HFFc6 (cell line): ENCODE results near the gene LMO1. TPM values are rescaled to one million over a fixed set of nuclear protein-coding genes. Genes with fewer than 3 reads are reported as not detected.

Experiments
- DNase-seq: peaks from one replicate; pipeline ENCODE4 v3.0.0-alpha.2; 2018
- H3K27ac Mint-ChIP-seq: 2 replicates; pipeline ENCODE4 v1.8.0; 2020; ENCODE audit warnings: mild to moderate bottlenecking, mixed read lengths
- H3K27me3 Mint-ChIP-seq: 2 replicates; pipeline ENCODE4 v1.8.0; 2021; ENCODE audit warnings: mild to moderate bottlenecking, moderate library complexity, mixed read lengths; ENCODE audit not compliant: insufficient read depth
- H3K36me3 Mint-ChIP-seq: 2 replicates; pipeline ENCODE4 v1.8.0; 2021; ENCODE audit warnings: low read depth, mixed read lengths
- H3K4me1 Mint-ChIP-seq: 2 replicates; pipeline ENCODE4 v1.8.0; 2020; ENCODE audit warnings: low read depth, mixed read lengths
- H3K4me3 Mint-ChIP-seq: 2 replicates; pipeline ENCODE4 v1.8.0; 2020; ENCODE audit warnings: mild to moderate bottlenecking, moderate library complexity, mixed read lengths
- H3K9me3 Mint-ChIP-seq: 2 replicates; pipeline ENCODE4 v1.8.0; 2020; ENCODE audit warnings: mild to moderate bottlenecking, mixed read lengths
- total RNA-seq, 6 experiments: library from RNA; stranded (reverse); fragmentation: NEBNext Ultra II Directional; extraction: Animal tissue kit (Norgen Biotek cat#: 25700); gene quantifications; 2 replicates in 1 of 6; 3 replicates in 5 of 6; pipeline ENCODE4 v1.2.3, GENCODE V29; 2021
- TF ChIP-seq, protein P1 (sequence below): fragments of 200-600 bp; sonication (generic); IDR thresholded peaks from 2 replicates; pipeline ENCODE4 v1.5.0; 2021; ENCODE audit warnings: antibody characterized with exemption, mild to moderate bottlenecking

The LMO1 gene
- total RNA-seq, 6 experiments from 2014 or later = not detected

DNA sequence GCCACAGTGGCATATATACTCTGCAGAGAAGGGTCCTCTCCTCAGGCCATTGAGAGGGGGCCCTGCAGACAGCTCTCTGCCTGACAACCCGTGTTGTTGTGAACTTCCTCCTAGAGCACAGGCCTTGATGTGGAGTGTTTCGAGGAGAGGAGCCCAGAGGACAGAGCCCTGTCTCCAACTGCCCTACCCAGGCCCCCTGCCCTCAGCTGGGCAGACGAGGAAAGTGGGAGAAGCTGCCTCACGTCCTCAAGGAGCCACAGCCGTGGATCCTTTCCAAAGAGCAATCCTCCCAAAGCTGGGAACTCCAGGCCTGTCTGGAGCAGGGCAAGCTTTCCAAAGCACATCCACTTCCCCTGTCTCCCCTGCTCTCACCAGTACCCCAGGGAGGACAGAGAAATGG lies 10.7 kb downstream of the LMO1 start:
- Mint-ChIP-seq H3K4me3 (no peak overlapping the region), H3K27me3 (peaks cover 24% of the 10 kb centered on the region), H3K36me3 (no peaks in the 10 kb centered on the region), H3K4me1 (peaks cover 4% of the 10 kb centered on the region; the same call in 1 of the 2 replicates), H3K27ac (no peak overlapping the region), H3K9me3 (no peaks in the 10 kb centered on the region)
- TF ChIP-seq, protein P1, sequence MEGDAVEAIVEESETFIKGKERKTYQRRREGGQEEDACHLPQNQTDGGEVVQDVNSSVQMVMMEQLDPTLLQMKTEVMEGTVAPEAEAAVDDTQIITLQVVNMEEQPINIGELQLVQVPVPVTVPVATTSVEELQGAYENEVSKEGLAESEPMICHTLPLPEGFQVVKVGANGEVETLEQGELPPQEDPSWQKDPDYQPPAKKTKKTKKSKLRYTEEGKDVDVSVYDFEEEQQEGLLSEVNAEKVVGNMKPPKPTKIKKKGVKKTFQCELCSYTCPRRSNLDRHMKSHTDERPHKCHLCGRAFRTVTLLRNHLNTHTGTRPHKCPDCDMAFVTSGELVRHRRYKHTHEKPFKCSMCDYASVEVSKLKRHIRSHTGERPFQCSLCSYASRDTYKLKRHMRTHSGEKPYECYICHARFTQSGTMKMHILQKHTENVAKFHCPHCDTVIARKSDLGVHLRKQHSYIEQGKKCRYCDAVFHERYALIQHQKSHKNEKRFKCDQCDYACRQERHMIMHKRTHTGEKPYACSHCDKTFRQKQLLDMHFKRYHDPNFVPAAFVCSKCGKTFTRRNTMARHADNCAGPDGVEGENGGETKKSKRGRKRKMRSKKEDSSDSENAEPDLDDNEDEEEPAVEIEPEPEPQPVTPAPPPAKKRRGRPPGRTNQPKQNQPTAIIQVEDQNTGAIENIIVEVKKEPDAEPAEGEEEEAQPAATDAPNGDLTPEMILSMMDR = no peak
- DNase-seq = no peak

GRCh38 chr11:8252388-8252787 lies 11.3 kb downstream of the LMO1 start:
- no peak for DNase-seq
- Mint-ChIP-seq H3K36me3 (no peaks in the 10 kb centered on the region), H3K27ac (no peak overlapping the region), H3K9me3 (no peaks in the 10 kb centered on the region), H3K27me3 (peaks cover 24% of the 10 kb centered on the region), H3K4me1 (peaks cover 4% of the 10 kb centered on the region; the same call in 1 of the 2 replicates), H3K4me3 (no peak overlapping the region)
- TF ChIP-seq, protein P1 = no peak

- no peak for DNase-seq
- no peak overlapping the region for H3K4me3 Mint-ChIP-seq
- H3K9me3 Mint-ChIP-seq = no peaks in the 10 kb centered on the region
- H3K27me3 Mint-ChIP-seq = peaks cover 24% of the 10 kb centered on the region
- TF ChIP-seq, protein P1 = no peak
- H3K4me1 Mint-ChIP-seq = peaks cover 4% of the 10 kb centered on the region; the same call in 1 of the 2 replicates
- no peaks in the 10 kb centered on the region for H3K36me3 Mint-ChIP-seq
- no peak overlapping the region for H3K27ac Mint-ChIP-seq
These were observed 11.9 kb downstream of the LMO1 start for GRCh38 chr11:8251616-8252295.

DNA sequence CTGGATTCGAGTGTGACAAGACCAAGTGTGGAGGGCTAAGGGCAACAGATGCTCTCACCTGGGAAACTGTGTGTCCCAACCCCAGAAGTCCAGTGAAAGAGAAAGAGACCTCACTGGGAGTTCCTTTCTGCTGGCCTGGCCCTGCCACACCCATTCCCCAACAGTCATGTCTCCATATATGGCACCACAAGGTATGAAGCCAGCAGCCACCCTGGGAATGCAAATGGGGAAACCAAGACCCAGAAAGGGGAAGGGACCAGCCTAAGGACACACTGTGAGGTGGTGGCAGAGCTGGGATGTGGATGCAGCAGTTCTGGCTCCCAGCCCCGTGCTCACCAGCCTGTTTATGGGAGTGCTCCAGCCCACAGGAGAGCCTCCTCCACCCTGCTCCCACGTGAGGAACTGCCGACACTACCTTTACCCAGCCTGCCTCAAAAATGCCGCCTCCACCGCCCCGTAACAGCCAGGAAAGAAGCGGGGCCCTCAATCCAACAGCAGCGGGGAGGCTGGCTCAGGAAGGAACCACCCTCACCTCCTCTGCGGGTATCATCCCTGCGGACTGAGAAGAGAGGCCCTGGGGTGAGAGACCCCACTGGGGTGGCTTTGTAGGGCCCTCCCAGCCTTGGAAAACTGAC lies 12.6 kb downstream of the LMO1 start:
- no peak for DNase-seq
- TF ChIP-seq, protein P1 = no peak
- Mint-ChIP-seq H3K4me1 (peaks cover 4% of the 10 kb centered on the region; the same call in 1 of the 2 replicates), H3K4me3 (no peak overlapping the region), H3K27ac (no peak overlapping the region), H3K27me3 (peaks cover 24% of the 10 kb centered on the region), H3K9me3 (no peaks in the 10 kb centered on the region), H3K36me3 (no peaks in the 10 kb centered on the region)

GRCh38 chr11:8250434-8250833 lies 13.2 kb downstream of the LMO1 start:
- peaks cover 4% of the 10 kb centered on the region; the same call in 1 of the 2 replicates for H3K4me1 Mint-ChIP-seq
- no peak overlapping the region for H3K4me3 Mint-ChIP-seq
- DNase-seq = no peak
- H3K27ac Mint-ChIP-seq = no peak overlapping the region
- no peaks in the 10 kb centered on the region for H3K36me3 Mint-ChIP-seq
- peaks cover 28% of the 10 kb centered on the region for H3K27me3 Mint-ChIP-seq
- TF ChIP-seq, protein P1 = no peak
- no peaks in the 10 kb centered on the region for H3K9me3 Mint-ChIP-seq
